22Rv1 (cell line): ENCODE results near the gene SMG7.

Experiments
- CTCF ChIP-seq: fragments of 450-650 bp; IDR thresholded peaks from 2 replicates; pipeline ENCODE4 v1.5.1; 2017; ENCODE audit warnings: mild to moderate bottlenecking
- ZFX ChIP-seq: fragments of 450-650 bp; IDR thresholded peaks from 2 replicates; pipeline ENCODE4 v1.6.1; 2017; ENCODE audit warnings: antibody characterized with exemption, borderline replicate concordance

GRCh38 chr1:183505454-183506089, 33.3 kb downstream of the SMG7 start:
- TF ChIP-seq CTCF (no peak), ZFX (no peak)
